Mesendoderm (in vitro differentiated cells): ENCODE results near the gene ZNF483.

ENCODE experiments used
- DNase-seq: peaks from one replicate; pipeline ENCODE4 v3.0.0; 2013
- H2AK5ac ChIP-seq: 2 replicates; pipeline ENCODE4 v1.6.1; 2013; ENCODE audit warnings: low read length, inconsistent platforms
- H2BK120ac ChIP-seq: 2 replicates; pipeline ENCODE4 v1.6.1; 2013; ENCODE audit warnings: low read depth, mild to moderate bottlenecking, low read length, moderate library complexity, mixed read lengths
- H2BK15ac ChIP-seq: replicated peaks from 2 replicates; pipeline ENCODE4 v1.6.1; 2013; ENCODE audit warnings: low read depth, mild to moderate bottlenecking, moderate library complexity
- H2BK5ac ChIP-seq: 2 replicates; pipeline ENCODE4 v1.6.1; 2013; ENCODE audit warnings: low read length, inconsistent platforms
- H3K18ac ChIP-seq: 2 replicates; pipeline ENCODE4 v1.6.1; 2013; ENCODE audit warnings: mild to moderate bottlenecking, low read length, mixed read lengths
- H3K23ac ChIP-seq: one replicate; pipeline ENCODE4 v1.6.1; 2013; ENCODE audit warnings: low read length
- H3K27ac ChIP-seq: 2 replicates; pipeline ENCODE4 v1.5.1; 2013; ENCODE audit warnings: low read depth, mild to moderate bottlenecking, inconsistent platforms, low read length, moderate library complexity
- H3K27me3 ChIP-seq: 2 replicates; pipeline ENCODE4 v1.6.1; 2013; ENCODE audit warnings: low read length, control low read depth, mild to moderate bottlenecking, inconsistent platforms; ENCODE audit not compliant: insufficient read depth, poor library complexity
- H3K36me3 ChIP-seq: 2 replicates; pipeline ENCODE4 v1.6.1; 2013; ENCODE audit warnings: low read length, inconsistent platforms; ENCODE audit not compliant: control insufficient read depth, insufficient read depth
- H3K4ac ChIP-seq: one replicate; pipeline ENCODE4 v1.6.1; 2013; ENCODE audit warnings: low read depth, mild to moderate bottlenecking, low read length, moderate library complexity
- H3K4me1 ChIP-seq: 2 replicates; pipeline ENCODE4 v1.6.1; 2013; ENCODE audit warnings: low read depth, low read length, inconsistent platforms; ENCODE audit not compliant: control insufficient read depth
- H3K4me2 ChIP-seq: 2 replicates; pipeline ENCODE4 v1.6.1; 2013; ENCODE audit warnings: low read length
- H3K4me3 ChIP-seq: 2 replicates; pipeline ENCODE4 v1.5.1; 2013; ENCODE audit warnings: mild to moderate bottlenecking, low read length
- H3K56ac ChIP-seq: one replicate; pipeline ENCODE4 v1.6.1; 2013; ENCODE audit warnings: low read length
- H3K79me1 ChIP-seq: 2 replicates; pipeline ENCODE4 v1.6.1; 2013; ENCODE audit warnings: low read length, inconsistent platforms
- H3K79me2 ChIP-seq: 2 replicates; pipeline ENCODE4 v1.6.1; 2013; ENCODE audit warnings: mild to moderate bottlenecking, low read length; ENCODE audit not compliant: control insufficient read depth, insufficient read depth
- H3K9ac ChIP-seq: 2 replicates; pipeline ENCODE4 v1.6.1; 2013; ENCODE audit warnings: low read length, inconsistent platforms
- H4K5ac ChIP-seq: one replicate; pipeline ENCODE4 v1.6.1; 2013; ENCODE audit warnings: low read length
- H4K8ac ChIP-seq: one replicate; pipeline ENCODE4 v1.6.1; 2013; ENCODE audit warnings: low read depth, mild to moderate bottlenecking, control low read depth, low read length, moderate library complexity
- WGBS: extraction: QIAGEN DNeasy Blood & Tissue Kit; methylation state at CpG from one replicate; pipeline ENCODE4 v1.1.7; 2013; ENCODE audit warnings: low lambda C conversion rate, missing lambda C conversion rate; ENCODE audit not compliant: insufficient coverage; ENCODE audit errors: extremely low coverage; 5-methylcytosine and 5-hydroxymethylcytosine counted together

Gene ZNF483

GRCh38 chr9:111598733-111599091 is 73.7 kb downstream of the ZNF483 start:
- no CpG with 5 or more reads among the region's 16 CpGs for WGBS
- Histone ChIP-seq H3K9ac (peak overlapping the region; percentile 48), H3K4me3 (peak overlapping the region; percentile 81), H2AK5ac (no peak overlapping the region), H3K79me2 (no peaks in the 10 kb centered on the region), H3K23ac (no peak overlapping the region), H3K4ac (peak overlapping the region; percentile 83), H3K4me1 (peaks cover 2% of the 10 kb centered on the region), H3K27ac (peak overlapping the region; percentile 74), H3K79me1 (no peaks in the 10 kb centered on the region), H3K4me2 (peak overlapping the region; percentile 28), H3K27me3 (no peaks in the 10 kb centered on the region), H2BK5ac (no peak overlapping the region), H2BK15ac (no peak overlapping the region), H2BK120ac (no peak overlapping the region), H3K56ac (peak overlapping the region; percentile 61), H4K8ac (no peak overlapping the region), H3K18ac (peak overlapping the region; percentile 91), H4K5ac (no peak overlapping the region), H3K36me3 (peaks cover 2% of the 10 kb centered on the region)
- DNase-seq, result peak; percentile 29

DNA sequence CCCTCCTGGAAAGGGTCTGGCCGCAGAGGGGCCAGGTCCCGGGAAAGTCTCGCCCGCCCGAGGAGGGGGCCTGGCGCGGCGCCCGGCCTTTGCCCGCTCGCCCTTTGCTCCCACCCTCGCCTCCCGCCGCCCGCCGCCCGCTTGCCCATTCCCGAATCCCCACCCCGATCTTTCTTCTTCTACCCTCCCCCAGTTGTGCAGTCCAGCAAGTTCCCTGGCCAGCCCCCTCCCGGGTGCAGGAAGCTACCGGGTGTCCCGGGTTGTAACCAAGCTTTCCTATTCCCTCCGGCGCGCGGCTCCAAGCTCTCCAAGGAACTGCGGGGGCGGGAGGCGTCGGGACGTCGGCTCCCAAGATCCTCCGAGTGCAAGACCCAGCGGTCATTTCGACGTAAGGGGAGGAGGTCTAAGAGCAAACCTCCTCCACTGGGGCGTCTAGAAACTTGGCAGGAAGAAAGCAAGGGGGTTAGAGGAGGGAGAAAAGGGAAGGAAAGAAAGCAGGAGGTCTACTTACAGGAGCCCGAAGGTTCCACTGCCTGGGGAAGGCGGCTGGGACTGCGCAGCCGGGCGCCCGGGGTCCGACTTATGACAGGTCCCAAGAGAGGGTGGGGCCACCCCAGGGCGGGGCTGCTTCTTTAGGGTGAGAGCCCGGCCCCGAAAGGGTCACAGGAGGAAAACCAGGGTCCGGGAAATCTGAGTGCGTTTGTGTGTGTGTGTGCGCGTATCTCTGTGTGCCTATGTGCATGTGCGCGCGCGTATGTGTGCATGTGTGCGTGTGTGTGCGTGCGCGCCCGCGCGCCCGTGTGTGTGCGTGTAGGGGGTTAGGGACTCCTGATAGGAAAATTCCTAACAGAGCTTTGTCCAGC is 74.3 kb downstream of the ZNF483 start, which contains the start of gene PTGR1:
PTGR1 (minus strand) TSS at position 556 of the 863 bp plus-strand sequence. CDS start 2,225 bp downstream, outside the sequence.
- Histone ChIP-seq H2BK15ac (no peak within 1 kb of the TSS), H3K27me3 (no peaks in the 10 kb centered on the region), H4K5ac (no peak within 1 kb of the TSS), H2AK5ac (no peak within 1 kb of the TSS), H4K8ac (peak within 1 kb of the TSS; percentile 98), H3K23ac (no peak within 1 kb of the TSS), H3K18ac (peak within 1 kb of the TSS; percentile 91), H3K4me1 (peaks cover 3% of the 10 kb centered on the region), H3K56ac (peak within 1 kb of the TSS; percentile 61), H3K4me2 (peak within 1 kb of the TSS; percentile 72), H3K79me2 (no peaks in the 10 kb centered on the region), H2BK120ac (no peak within 1 kb of the TSS), H3K9ac (peak within 1 kb of the TSS; percentile 48), H3K4me3 (peak within 1 kb of the TSS; percentile 81), H2BK5ac (no peak within 1 kb of the TSS), H3K36me3 (peaks cover 2% of the 10 kb centered on the region), H3K27ac (peak within 1 kb of the TSS; percentile 74), H3K79me1 (no peaks in the 10 kb centered on the region), H3K4ac (peak within 1 kb of the TSS; percentile 83)
- no CpG with 5 or more reads among the region's 64 CpGs for WGBS
- DNase-seq, result peak; percentile 93

- H3K4me2 ChIP-seq, result peak overlapping the region; percentile 72
- H3K9ac ChIP-seq, result peak overlapping the region; percentile 48
- H3K56ac ChIP-seq, result peak overlapping the region; percentile 61
- H3K27me3 ChIP-seq, result no peaks in the 10 kb centered on the region
- no peak overlapping the region for H4K5ac ChIP-seq
- peaks cover 2% of the 10 kb centered on the region for H3K36me3 ChIP-seq
- no peak overlapping the region for H4K8ac ChIP-seq
- peak overlapping the region; percentile 62 for H3K18ac ChIP-seq
- H3K4me3 ChIP-seq, result peak overlapping the region; percentile 81
- no peak overlapping the region for H3K4ac ChIP-seq
- H2AK5ac ChIP-seq, result no peak overlapping the region
- H2BK120ac ChIP-seq, result no peak overlapping the region
- no peaks in the 10 kb centered on the region for H3K79me1 ChIP-seq
- H3K79me2 ChIP-seq, result no peaks in the 10 kb centered on the region
- peaks cover 7% of the 10 kb centered on the region for H3K4me1 ChIP-seq
- H3K23ac ChIP-seq, result no peak overlapping the region
- no peak overlapping the region for H2BK15ac ChIP-seq
- DNase-seq, result no peak
- no peak overlapping the region for H2BK5ac ChIP-seq
- no peak overlapping the region for H3K27ac ChIP-seq
- no CpG with 5 or more reads among the region's 17 CpGs for WGBS
Observed at GRCh38 chr9:111599955-111600343, 75.0 kb downstream of the ZNF483 start.

DNA sequence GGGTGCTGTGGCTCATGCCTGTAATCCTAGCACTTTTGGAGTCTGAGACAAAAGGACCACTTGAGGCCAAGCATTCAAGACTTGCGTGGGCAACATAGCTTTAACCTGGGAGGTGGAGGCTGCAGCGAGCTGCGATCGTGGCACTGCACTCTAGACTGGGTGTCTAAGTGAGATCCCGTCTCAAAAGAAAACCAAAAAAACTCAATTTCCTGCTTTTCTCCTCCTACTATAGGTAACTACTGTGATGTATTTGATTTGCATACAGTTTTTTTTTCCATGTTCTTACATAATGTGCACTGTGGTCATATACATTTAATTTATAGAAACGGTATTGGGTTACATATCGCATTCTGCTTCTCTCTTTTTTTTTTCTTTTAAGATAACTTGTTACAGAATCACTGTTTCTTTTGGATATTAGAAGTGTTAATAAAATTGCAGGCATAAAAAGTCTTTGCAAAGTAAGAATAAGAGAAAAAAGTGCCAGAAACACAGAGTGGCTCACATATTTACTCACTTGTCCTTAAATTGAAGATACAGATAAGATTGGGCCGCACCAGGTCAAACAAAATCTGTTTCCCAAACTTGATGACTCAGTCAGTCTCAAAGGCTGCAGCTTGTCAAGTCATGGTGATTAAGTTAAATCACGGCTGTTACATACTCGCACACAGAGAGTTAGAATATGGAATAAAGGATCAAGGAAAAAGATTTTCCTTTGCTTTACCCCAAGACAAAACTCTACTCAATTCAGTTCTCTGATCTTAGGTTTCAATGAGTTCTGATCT is 76.4 kb downstream of the ZNF483 start:
- no peaks in the 10 kb centered on the region for H3K27me3 ChIP-seq
- H2BK120ac ChIP-seq, result no peak overlapping the region
- peaks cover 2% of the 10 kb centered on the region for H3K36me3 ChIP-seq
- WGBS, result no CpG with 5 or more reads among the region's 10 CpGs
- no peak overlapping the region for H3K4me3 ChIP-seq
- H2AK5ac ChIP-seq, result no peak overlapping the region
- DNase-seq, result peak; percentile 38
- no peak overlapping the region for H4K5ac ChIP-seq
- no peak overlapping the region for H3K4ac ChIP-seq
- no peaks in the 10 kb centered on the region for H3K79me1 ChIP-seq
- no peak overlapping the region for H3K18ac ChIP-seq
- H2BK15ac ChIP-seq, result peak overlapping the region; percentile 28
- no peaks in the 10 kb centered on the region for H3K79me2 ChIP-seq
- no peak overlapping the region for H3K4me2 ChIP-seq
- H3K23ac ChIP-seq, result no peak overlapping the region
- no peak overlapping the region for H3K9ac ChIP-seq
- peaks cover 7% of the 10 kb centered on the region for H3K4me1 ChIP-seq
- H4K8ac ChIP-seq, result no peak overlapping the region
- H3K56ac ChIP-seq, result no peak overlapping the region
- no peak overlapping the region for H3K27ac ChIP-seq
- H2BK5ac ChIP-seq, result no peak overlapping the region

DNA sequence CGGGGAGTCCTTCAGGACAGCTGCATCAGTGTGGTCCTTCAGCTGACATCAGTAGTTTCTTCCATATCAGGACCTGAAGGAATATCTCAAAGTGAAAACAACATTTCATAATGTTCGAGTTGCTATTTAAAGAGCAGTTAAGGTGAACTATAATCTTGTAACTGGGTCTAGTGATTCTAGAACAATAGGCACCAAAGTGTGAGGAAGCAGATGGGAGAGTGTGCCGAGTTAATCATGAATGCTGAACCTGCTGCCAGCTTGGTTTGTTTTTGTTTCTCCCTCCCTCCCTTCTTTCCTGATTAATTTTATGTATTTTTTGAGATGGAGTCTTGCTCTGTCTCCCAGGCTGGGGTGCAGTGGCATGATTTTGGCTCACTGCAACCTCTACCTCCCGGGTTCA is 78.1 kb downstream of the ZNF483 start:
- peaks cover 7% of the 10 kb centered on the region for H3K4me1 ChIP-seq
- no peak overlapping the region for H3K4ac ChIP-seq
- no peak overlapping the region for H3K9ac ChIP-seq
- no peak for DNase-seq
- no peak overlapping the region for H2BK15ac ChIP-seq
- no CpG with 5 or more reads among the region's 4 CpGs for WGBS
- H2BK120ac ChIP-seq, result peak overlapping the region; percentile 49
- no peak overlapping the region for H3K18ac ChIP-seq
- peak overlapping the region; percentile 62 for H3K56ac ChIP-seq
- no peak overlapping the region for H3K4me2 ChIP-seq
- peak overlapping the region; percentile 74 for H3K23ac ChIP-seq
- H3K36me3 ChIP-seq, result no peaks in the 10 kb centered on the region
- H3K4me3 ChIP-seq, result no peak overlapping the region
- no peaks in the 10 kb centered on the region for H3K79me1 ChIP-seq
- H3K27me3 ChIP-seq, result no peaks in the 10 kb centered on the region
- no peaks in the 10 kb centered on the region for H3K79me2 ChIP-seq
- H3K27ac ChIP-seq, result no peak overlapping the region
- no peak overlapping the region for H4K8ac ChIP-seq
- H2BK5ac ChIP-seq, result peak overlapping the region; percentile 25
- H4K5ac ChIP-seq, result no peak overlapping the region
- H2AK5ac ChIP-seq, result no peak overlapping the region
